HepG2 (cell line): ENCODE results near the gene TYMP. TPM values are rescaled to one million over a fixed set of nuclear protein-coding genes. Genes with fewer than 3 reads are reported as not detected.

Experiments
- ESRRA ChIP-seq: sonication (generic); formaldehyde crosslinking; IDR thresholded peaks from 2 replicates; pipeline ENCODE4 v1.5.1; 2020; ENCODE audit warnings: mild to moderate bottlenecking, low read depth, missing genetic modification reagents
- FOSL2 ChIP-seq: sonication (generic); formaldehyde crosslinking; IDR thresholded peaks from 2 replicates; pipeline ENCODE4 v1.4.0; 2020; ENCODE audit warnings: missing genetic modification reagents
- ISX ChIP-seq: sonication (generic); formaldehyde crosslinking; conservative IDR thresholded peaks from 2 replicates; pipeline ENCODE4 v1.5.0; 2020; ENCODE audit warnings: missing genetic modification reagents
- KLF9 ChIP-seq: IDR thresholded peaks from 2 replicates; pipeline ENCODE4 v1.6.1; 2016; ENCODE audit warnings: low read depth
- SMC3 ChIP-seq: IDR thresholded peaks from 2 replicates; pipeline ENCODE4 v1.6.1; 2011; ENCODE audit warnings: low read length, improper control_type of control experiment
- SMYD3 ChIP-seq: sonication (generic); formaldehyde crosslinking; IDR thresholded peaks from 2 replicates; pipeline ENCODE4 v1.8.1; 2023; ENCODE audit warnings: mild to moderate bottlenecking, missing genetic modification reagents
- U2AF2 ChIP-seq: fragments of 200-400 bp; formaldehyde crosslinking; IDR thresholded peaks from 2 replicates; pipeline ENCODE4 v1.6.1; 2017; ENCODE audit warnings: low read depth, mild to moderate bottlenecking, low read length
- ZMAT3 ChIP-seq: sonication (generic); formaldehyde crosslinking; conservative IDR thresholded peaks from 2 replicates; pipeline ENCODE4 v1.7.0; 2021; ENCODE audit warnings: missing genetic modification reagents
- ZNF441 ChIP-seq: sonication (generic); formaldehyde crosslinking; IDR thresholded peaks from 2 replicates; pipeline ENCODE4 v1.7.0; 2021; ENCODE audit warnings: missing genetic modification reagents, borderline replicate concordance
- ZNF879 ChIP-seq: sonication (generic); formaldehyde crosslinking; IDR thresholded peaks from 2 replicates; pipeline ENCODE4 v1.8.1; 2023; ENCODE audit warnings: missing genetic modification reagents
- polyA plus RNA-seq, 8 experiments: library from polyadenylated mRNA; depleted of rRNA in 3 of 8; stranded (reverse) in 7 of 8; unstranded in 1 of 8; fragments of >200 nt; fragmentation: Illumina TruSeq in 4 of 8; extraction: Trizol in 4 of 8; gene quantifications; 2 replicates each; pipeline versions ENCODE4 v1.2.1 to v1.2.3, GENCODE V29; 2011 to 2016; ENCODE audit warnings: low read depth in 4 of 8, missing spikeins in 1 of 8, mixed read lengths in 1 of 8; ENCODE audit not compliant: insufficient read depth in 1 of 8
- total RNA-seq, 5 experiments: library from RNA; depleted of rRNA; stranded (reverse); fragments of >200 nt; fragmentation: Illumina TruSeq; extraction: Trizol; gene quantifications; 2 replicates each; pipeline ENCODE4 v1.2.3, GENCODE V29; 2016; ENCODE audit warnings: low read depth in 1 of 5
- TF ChIP-seq, protein P1 (sequence below): sonication (generic); formaldehyde crosslinking; IDR thresholded peaks from 2 replicates; pipeline ENCODE4 v1.4.0; 2020; ENCODE audit warnings: missing genetic modification reagents
- TF ChIP-seq, protein P2 (sequence below): sonication (generic); formaldehyde crosslinking; IDR thresholded peaks from 2 replicates; pipeline ENCODE4 v1.4.0; 2020; ENCODE audit warnings: missing genetic modification reagents

TYMP gene
- total and polyA plus RNA-seq, 2 of the 13 experiments (the other 11 are each of a cell fraction or from before 2014, with no cell fraction given): 3.9 to 4.3 TPM

DNA sequence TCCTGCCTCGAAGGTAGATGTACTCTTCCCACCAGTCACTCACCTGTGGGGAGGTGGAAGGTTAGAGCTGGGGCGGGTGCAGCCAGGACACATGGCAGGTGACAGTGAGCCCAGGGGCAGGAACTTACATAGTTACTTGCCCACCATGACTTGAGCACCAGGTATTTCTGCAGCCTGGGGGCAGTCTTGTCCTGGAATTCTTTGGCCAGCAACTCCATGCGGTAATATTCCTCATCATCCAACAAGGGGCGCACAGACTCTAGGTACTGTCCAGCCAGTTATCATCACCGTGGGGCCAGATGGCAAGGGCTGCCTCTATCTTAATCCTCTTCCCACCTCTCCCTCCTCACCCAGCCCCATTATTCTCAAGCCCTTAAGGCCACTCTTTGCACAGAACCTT, 46.3 kb upstream of the TYMP start (continued):
- TF ChIP-seq ESRRA (CRISPR knock-in tag) (no peak), FOSL2 (CRISPR knock-in tag) (peak; percentile 26; the same call in 1 of the 2 replicates), SMC3 (peak; percentile 96), ZNF879 (CRISPR knock-in tag) (no peak), ZMAT3 (CRISPR knock-in tag) (no peak), SMYD3 (CRISPR knock-in tag) (no peak), ZNF441 (CRISPR knock-in tag) (no peak), KLF9 (CRISPR knock-in tag) (no peak), ISX (CRISPR knock-in tag) (no peak), U2AF2 (no peak)
- TF ChIP-seq, protein P1, sequence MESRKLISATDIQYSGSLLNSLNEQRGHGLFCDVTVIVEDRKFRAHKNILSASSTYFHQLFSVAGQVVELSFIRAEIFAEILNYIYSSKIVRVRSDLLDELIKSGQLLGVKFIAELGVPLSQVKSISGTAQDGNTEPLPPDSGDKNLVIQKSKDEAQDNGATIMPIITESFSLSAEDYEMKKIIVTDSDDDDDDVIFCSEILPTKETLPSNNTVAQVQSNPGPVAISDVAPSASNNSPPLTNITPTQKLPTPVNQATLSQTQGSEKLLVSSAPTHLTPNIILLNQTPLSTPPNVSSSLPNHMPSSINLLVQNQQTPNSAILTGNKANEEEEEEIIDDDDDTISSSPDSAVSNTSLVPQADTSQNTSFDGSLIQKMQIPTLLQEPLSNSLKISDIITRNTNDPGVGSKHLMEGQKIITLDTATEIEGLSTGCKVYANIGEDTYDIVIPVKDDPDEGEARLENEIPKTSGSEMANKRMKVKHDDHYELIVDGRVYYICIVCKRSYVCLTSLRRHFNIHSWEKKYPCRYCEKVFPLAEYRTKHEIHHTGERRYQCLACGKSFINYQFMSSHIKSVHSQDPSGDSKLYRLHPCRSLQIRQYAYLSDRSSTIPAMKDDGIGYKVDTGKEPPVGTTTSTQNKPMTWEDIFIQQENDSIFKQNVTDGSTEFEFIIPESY (CRISPR knock-in tag): 0 out of 2 replicates have a peak, but pooled peaks have one; percentile 14
- TF ChIP-seq, protein P2, sequence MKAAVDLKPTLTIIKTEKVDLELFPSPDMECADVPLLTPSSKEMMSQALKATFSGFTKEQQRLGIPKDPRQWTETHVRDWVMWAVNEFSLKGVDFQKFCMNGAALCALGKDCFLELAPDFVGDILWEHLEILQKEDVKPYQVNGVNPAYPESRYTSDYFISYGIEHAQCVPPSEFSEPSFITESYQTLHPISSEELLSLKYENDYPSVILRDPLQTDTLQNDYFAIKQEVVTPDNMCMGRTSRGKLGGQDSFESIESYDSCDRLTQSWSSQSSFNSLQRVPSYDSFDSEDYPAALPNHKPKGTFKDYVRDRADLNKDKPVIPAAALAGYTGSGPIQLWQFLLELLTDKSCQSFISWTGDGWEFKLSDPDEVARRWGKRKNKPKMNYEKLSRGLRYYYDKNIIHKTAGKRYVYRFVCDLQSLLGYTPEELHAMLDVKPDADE (CRISPR knock-in tag): no peak
